CD4-positive, alpha-beta T cell treated with Interleukin-15 for 1 hour (primary cell): ENCODE measurements around the gene UAP1L1.

Experiments used
- DNase-seq: peaks from one replicate; pipeline ENCODE4 v3.0.0-alpha.2; 2020

The UAP1L1 gene

GRCh38 chr9:137042751-137043727 lies 34.3 kb upstream of the UAP1L1 start:
- DNase-seq = no peak

- DNase-seq = no peak
These were observed 33.3 kb upstream of the UAP1L1 start for GRCh38 chr9:137044037-137044436.

GRCh38 chr9:137044502-137045177 lies 32.7 kb upstream of the UAP1L1 start:
- DNase-seq = no peak

- DNase-seq = no peak
These were observed 31.8 kb upstream of the UAP1L1 start for GRCh38 chr9:137045294-137046087.

GRCh38 chr9:137046088-137046787 lies 31.1 kb upstream of the UAP1L1 start, which contains the start of gene NPDC1:
TSS of gene NPDC1 (minus strand) at chr9:137046177. CDS start at chr9:137045989, 188 bp downstream.
- DNase-seq = peak; percentile 79

- no peak for DNase-seq
These were observed 28.4 kb upstream of the UAP1L1 start for GRCh38 chr9:137048655-137049543.

- peak; percentile 42 for DNase-seq
These were observed 27.5 kb upstream of the UAP1L1 start for GRCh38 chr9:137049544-137050449.

GRCh38 chr9:137050570-137050969 lies 26.7 kb upstream of the UAP1L1 start:
- no peak for DNase-seq

GRCh38 chr9:137051145-137051724 lies 26.1 kb upstream of the UAP1L1 start:
- DNase-seq = no peak

GRCh38 chr9:137052293-137052692 lies 25.0 kb upstream of the UAP1L1 start:
- no peak for DNase-seq

- DNase-seq = no peak
These were observed 24.0 kb upstream of the UAP1L1 start for GRCh38 chr9:137052998-137053943.

GRCh38 chr9:137053944-137054931 lies 23.1 kb upstream of the UAP1L1 start, which contains the start of gene ENTPD2:
TSS of gene ENTPD2 (minus strand) at chr9:137054061. CDS start at chr9:137053997, 64 bp downstream.
- no peak for DNase-seq

GRCh38 chr9:137054932-137055384 lies 22.4 kb upstream of the UAP1L1 start:
- no peak for DNase-seq

- no peak for DNase-seq
These were observed 21.6 kb upstream of the UAP1L1 start for GRCh38 chr9:137055385-137056364.

GRCh38 chr9:137056739-137057415 lies 20.4 kb upstream of the UAP1L1 start:
- no peak for DNase-seq
